Measurements from ENCODE around the gene TGFBR3. TPM values are rescaled to one million over a fixed set of nuclear protein-coding genes. Genes with fewer than 3 reads are reported as not detected.

TGFBR3 gene
- total RNA-seq, 1 experiment from 2014 or later = 4.2 TPM

DNA sequence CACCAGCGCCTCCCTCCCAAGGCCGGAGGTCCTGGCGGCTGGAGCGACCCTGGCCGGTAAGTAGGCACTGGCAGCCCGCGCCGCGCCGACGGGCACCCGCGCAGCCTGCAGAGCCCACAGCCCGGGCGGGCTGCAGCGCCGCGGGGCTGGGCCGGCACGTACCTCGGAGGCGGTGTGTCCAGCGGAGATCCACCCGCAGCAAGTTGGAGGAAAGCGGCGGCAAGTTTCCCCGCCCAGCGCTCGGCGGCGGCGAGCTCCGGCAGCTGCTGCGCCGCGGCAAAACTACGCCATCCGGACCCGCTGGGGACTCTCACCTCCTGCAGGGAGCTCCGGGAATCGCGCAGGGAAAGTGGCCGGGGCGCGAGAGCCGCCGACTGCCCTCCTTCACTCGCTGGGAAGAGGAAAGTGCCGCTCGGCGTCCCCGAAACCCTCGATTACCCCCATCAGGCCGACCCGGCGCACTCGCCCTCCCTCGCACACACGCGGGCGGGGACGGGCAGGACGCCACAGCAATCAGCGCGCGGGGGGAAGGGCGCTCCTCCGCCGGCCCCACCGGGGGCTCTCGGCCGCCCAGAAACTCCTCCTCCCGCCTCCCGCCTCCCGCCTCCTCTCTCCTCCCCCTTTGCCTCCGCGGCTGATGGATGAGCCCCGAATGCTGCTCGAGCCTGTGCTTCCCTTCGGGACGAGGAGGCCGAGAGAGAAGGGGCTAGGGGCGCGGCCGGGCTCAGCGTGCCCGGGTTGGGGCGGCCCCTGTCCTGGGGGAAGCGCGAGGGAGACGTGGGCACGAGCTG lies at the start of gene TGFBR3 (continued):
- TF ChIP-seq, protein P1, sequence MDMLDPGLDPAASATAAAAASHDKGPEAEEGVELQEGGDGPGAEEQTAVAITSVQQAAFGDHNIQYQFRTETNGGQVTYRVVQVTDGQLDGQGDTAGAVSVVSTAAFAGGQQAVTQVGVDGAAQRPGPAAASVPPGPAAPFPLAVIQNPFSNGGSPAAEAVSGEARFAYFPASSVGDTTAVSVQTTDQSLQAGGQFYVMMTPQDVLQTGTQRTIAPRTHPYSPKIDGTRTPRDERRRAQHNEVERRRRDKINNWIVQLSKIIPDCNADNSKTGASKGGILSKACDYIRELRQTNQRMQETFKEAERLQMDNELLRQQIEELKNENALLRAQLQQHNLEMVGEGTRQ (CRISPR knock-in tag; IDR thresholded peaks at IDR 0.05) = no peak
- TF ChIP-seq, protein P2, sequence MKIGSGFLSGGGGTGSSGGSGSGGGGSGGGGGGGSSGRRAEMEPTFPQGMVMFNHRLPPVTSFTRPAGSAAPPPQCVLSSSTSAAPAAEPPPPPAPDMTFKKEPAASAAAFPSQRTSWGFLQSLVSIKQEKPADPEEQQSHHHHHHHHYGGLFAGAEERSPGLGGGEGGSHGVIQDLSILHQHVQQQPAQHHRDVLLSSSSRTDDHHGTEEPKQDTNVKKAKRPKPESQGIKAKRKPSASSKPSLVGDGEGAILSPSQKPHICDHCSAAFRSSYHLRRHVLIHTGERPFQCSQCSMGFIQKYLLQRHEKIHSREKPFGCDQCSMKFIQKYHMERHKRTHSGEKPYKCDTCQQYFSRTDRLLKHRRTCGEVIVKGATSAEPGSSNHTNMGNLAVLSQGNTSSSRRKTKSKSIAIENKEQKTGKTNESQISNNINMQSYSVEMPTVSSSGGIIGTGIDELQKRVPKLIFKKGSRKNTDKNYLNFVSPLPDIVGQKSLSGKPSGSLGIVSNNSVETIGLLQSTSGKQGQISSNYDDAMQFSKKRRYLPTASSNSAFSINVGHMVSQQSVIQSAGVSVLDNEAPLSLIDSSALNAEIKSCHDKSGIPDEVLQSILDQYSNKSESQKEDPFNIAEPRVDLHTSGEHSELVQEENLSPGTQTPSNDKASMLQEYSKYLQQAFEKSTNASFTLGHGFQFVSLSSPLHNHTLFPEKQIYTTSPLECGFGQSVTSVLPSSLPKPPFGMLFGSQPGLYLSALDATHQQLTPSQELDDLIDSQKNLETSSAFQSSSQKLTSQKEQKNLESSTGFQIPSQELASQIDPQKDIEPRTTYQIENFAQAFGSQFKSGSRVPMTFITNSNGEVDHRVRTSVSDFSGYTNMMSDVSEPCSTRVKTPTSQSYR (CRISPR knock-in tag; IDR thresholded peaks at IDR 0.05) = peak; percentile 89
- TF ChIP-seq CDX4 (CRISPR knock-in tag; IDR thresholded peaks at IDR 0.05; ENCODE audit: borderline replicate concordance) (no peak), ZNF532 (CRISPR knock-in tag; IDR thresholded peaks at IDR 0.05; ENCODE audit: borderline replicate concordance) (no peak), PRDM15 (CRISPR knock-in tag; IDR thresholded peaks at IDR 0.05) (no peak), NFYB (CRISPR knock-in tag; conservative IDR thresholded peaks at IDR 0.05; ENCODE audit: low read depth) (peak; percentile 58; the same call in 1 of the 2 replicates), SP1 (CRISPR knock-in tag; conservative IDR thresholded peaks at IDR 0.05) (0 out of 2 replicates have a peak, but pooled peaks have one; percentile 23)
- TF ChIP-seq, protein P3, sequence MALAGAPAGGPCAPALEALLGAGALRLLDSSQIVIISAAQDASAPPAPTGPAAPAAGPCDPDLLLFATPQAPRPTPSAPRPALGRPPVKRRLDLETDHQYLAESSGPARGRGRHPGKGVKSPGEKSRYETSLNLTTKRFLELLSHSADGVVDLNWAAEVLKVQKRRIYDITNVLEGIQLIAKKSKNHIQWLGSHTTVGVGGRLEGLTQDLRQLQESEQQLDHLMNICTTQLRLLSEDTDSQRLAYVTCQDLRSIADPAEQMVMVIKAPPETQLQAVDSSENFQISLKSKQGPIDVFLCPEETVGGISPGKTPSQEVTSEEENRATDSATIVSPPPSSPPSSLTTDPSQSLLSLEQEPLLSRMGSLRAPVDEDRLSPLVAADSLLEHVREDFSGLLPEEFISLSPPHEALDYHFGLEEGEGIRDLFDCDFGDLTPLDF (CRISPR knock-in tag; IDR thresholded peaks at IDR 0.05) = 0 out of 2 replicates have a peak, but pooled peaks have one; percentile 61

GRCh38 chr1:91929250-91929649 lies 43.3 kb upstream of the TGFBR3 start:
- Mint-ChIP-seq H3K27me3 (ENCODE audit: low read depth) (no peaks in the 10 kb centered on the region), H3K9me3 (peaks cover 1% of the 10 kb centered on the region; the same call in 1 of the 2 replicates), H3K4me1 (peaks cover 13% of the 10 kb centered on the region), H3K27ac (no peak overlapping the region), H3K36me3 (no peaks in the 10 kb centered on the region), H3K4me3 (no peak overlapping the region)
- TF ChIP-seq, protein P4, sequence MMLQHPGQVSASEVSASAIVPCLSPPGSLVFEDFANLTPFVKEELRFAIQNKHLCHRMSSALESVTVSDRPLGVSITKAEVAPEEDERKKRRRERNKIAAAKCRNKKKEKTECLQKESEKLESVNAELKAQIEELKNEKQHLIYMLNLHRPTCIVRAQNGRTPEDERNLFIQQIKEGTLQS (CRISPR knock-in tag; conservative IDR thresholded peaks at IDR 0.05) = no peak
- TF ChIP-seq, protein P5, sequence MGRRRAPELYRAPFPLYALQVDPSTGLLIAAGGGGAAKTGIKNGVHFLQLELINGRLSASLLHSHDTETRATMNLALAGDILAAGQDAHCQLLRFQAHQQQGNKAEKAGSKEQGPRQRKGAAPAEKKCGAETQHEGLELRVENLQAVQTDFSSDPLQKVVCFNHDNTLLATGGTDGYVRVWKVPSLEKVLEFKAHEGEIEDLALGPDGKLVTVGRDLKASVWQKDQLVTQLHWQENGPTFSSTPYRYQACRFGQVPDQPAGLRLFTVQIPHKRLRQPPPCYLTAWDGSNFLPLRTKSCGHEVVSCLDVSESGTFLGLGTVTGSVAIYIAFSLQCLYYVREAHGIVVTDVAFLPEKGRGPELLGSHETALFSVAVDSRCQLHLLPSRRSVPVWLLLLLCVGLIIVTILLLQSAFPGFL (CRISPR knock-in tag; IDR thresholded peaks at IDR 0.05; ENCODE audit: borderline replicate concordance) = no peak
- no peak for TF ChIP-seq NFYB (CRISPR knock-in tag; conservative IDR thresholded peaks at IDR 0.05; ENCODE audit: low read depth)
- TF ChIP-seq PRDM15 (CRISPR knock-in tag; IDR thresholded peaks at IDR 0.05) = peak; percentile 58; the same call in 1 of the 2 replicates
- CTCF ChIA-PET = interaction anchor here (0.8 to 1.8 kb wide), 13 partner anchors 12 to 764 kb away, joined by 3 to 10 read pairs (median 5); partner anchors contain the start of genes HFM1 and TGFBR3
- POLR2A ChIA-PET = interaction anchor here (0.5 kb wide), 1 partner anchor 656 kb away, joined by 3 read pairs; no protein-coding TSS in a partner anchor
- DNase-seq (ENCODE audit: low spot score) (peak; percentile 43), ATAC-seq (peak; percentile 94)
